Cardiac atrium fibroblast (primary cell): ENCODE results near the gene RPP14. TPM values are rescaled to one million over a fixed set of nuclear protein-coding genes. Genes with fewer than 3 reads are reported as not detected.

Source experiments
- total RNA-seq: library from RNA; depleted of rRNA; stranded (reverse); fragments of >200 nt; gene quantifications from 2 replicates; pipeline ENCODE4 v1.2.3, GENCODE V29; 2015

The RPP14 gene
- total RNA-seq: 10.7 and 17.5 TPM in 2 replicates

GRCh38 chr3:58305882-58306711, at the start of gene RPP14, which contains the start of gene HTD2:
RPP14 (plus strand) TSS chr3:58306245; CDS start chr3:58310330, 4,085 bp downstream.
HTD2 (plus strand) TSS chr3:58306520; CDS start chr3:58317614, 11,094 bp downstream.

DNA sequence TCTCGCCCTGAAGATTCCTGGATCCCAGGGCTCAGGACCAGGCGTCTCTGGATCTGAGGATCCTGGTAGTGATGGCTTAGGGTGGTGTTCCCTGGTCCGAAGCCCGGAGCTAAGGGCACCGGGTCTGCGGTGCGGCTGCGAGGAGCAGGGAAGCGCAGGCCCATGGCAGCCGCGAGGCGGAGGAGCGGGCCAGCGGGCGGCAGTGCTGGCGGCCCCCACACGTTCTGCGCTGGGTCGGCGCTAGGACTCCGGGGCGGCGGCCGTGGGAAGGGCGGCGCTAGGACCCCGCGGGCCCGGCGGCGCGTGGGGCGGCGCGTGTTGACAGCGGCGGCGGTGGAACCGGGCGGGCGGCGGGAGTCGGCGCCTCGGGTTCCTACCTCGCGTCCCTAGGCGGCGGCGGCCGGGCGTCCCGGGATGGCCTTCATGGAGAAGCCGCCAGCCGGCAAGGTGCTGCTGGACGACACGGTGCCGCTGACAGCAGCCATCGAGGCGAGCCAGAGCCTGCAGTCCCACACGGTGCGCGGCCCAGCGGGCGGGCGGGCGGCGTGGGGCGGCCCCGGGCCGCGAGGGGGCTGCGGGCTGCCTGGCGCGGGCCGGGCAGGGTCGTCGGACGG, 26.6 kb downstream of the RPP14 start, which contains the start of gene PXK:
TSS of gene PXK (plus strand) at position 318 of the 614 bp plus-strand sequence. CDS start at position 415, 97 bp downstream.

Other genes with a start within 250 kb of the RPP14 start
- gene DNASE1L3, start 95.3 kb upstream of the RPP14 start, total RNA-seq: 0.97 and 2.2 TPM in 2 replicates
- 5.5 and 6.1 TPM in 2 replicates for gene ABHD6, start 68.5 kb upstream of the RPP14 start, total RNA-seq
- gene HTD2, start 275 bp downstream of the RPP14 start, total RNA-seq: 4.0 and 9.4 TPM in 2 replicates
- 21.9 and 25.6 TPM in 2 replicates for gene PXK, start 26.6 kb downstream of the RPP14 start, total RNA-seq
- 105 and 116 TPM in 2 replicates for gene PDHB, start 127.6 kb downstream of the RPP14 start, total RNA-seq
- 7.4 and 14.7 TPM in 2 replicates for gene KCTD6, start 185.9 kb downstream of the RPP14 start, total RNA-seq
- gene ACOX2, start 230.9 kb downstream of the RPP14 start, total RNA-seq: 9.9 and 12.0 TPM in 2 replicates